Measurements from ENCODE around the gene NFIA. TPM values are rescaled to one million over a fixed set of nuclear protein-coding genes. Genes with fewer than 3 reads are reported as not detected.
A peak's percentile ranks its signal among the peaks of the same experiment; 100 is the strongest.

The NFIA gene
- total and polyA plus RNA-seq, 2 of the 13 experiments (the other 11 are each of a cell fraction or from before 2014, with no cell fraction given) = 14.7 to 28.5 TPM

- H3K79me2 ChIP-seq (ENCODE audit: insufficient read depth, low read length) = no peaks in the 10 kb centered on the region
- 97% methylated on average over 11 of the region's 11 CpGs for WGBS (ENCODE audit: low lambda C conversion rate)
- no peaks in the 10 kb centered on the region for H3K9me3 ChIP-seq (ENCODE audit: low read length)
- H3K27ac ChIP-seq (ENCODE audit: extremely low read length, insufficient read depth, low read length) = no peak overlapping the region
- ATAC-seq (no peak), DNase-seq (ENCODE audit: low spot score) (no peak), FAIRE-seq (no peak)
- CTCF ChIA-PET (ENCODE audit: low intra/inter-chr PET ratio, low total read pairs) = no interaction called here
- intact Hi-C loops (cut with micrococcal nuclease; ENCODE audit: unreplicated experiment) = no loop called here
- peaks cover 14% of the 10 kb centered on the region for H3K4me1 ChIP-seq (ENCODE audit: insufficient read depth, low read length)
- peaks cover 7 to 65% of the 10 kb centered on the region in 2 experiments; a peak in 4 of 5 replicates for H3K36me3 ChIP-seq (replicated peaks in 1 of 2; ENCODE audit: control insufficient read depth in 1 of 2, insufficient read depth in 2 of 2, low read length in 2 of 2)
- POLR2A ChIA-PET = no interaction called here
- H3K9ac ChIP-seq (ENCODE audit: insufficient read depth, low read depth, low read length) = no peak overlapping the region
- TF ChIP-seq RBM22 (optimal IDR thresholded peaks at IDR 0.05; ENCODE audit: low read length) (peak; percentile 32), ADNP (CRISPR knock-in tag; IDR thresholded peaks at IDR 0.05) (no peak), SYNCRIP (IDR thresholded peaks at IDR 0.05; ENCODE audit: insufficient read depth, low read depth, low read length) (no peak)
- in situ Hi-C loops (cut with HindIII; ENCODE audit: extremely low pct_ligation_motif_present, low pct_unique_long_range_greater_than_20kb) = no loop called here
- H2AFZ ChIP-seq (ENCODE audit: low read length) = no peak overlapping the region
- no peaks in the 10 kb centered on the region for H4K20me1 ChIP-seq (ENCODE audit: insufficient read depth, low read length)
- no peaks in the 10 kb centered on the region for H3K27me3 ChIP-seq (ENCODE audit: control insufficient read depth in 1 of 2, insufficient read depth in 2 of 2, low read length in 2 of 2)
- H3K4me3 ChIP-seq (replicated peaks in 1 of 3; ENCODE audit: insufficient read depth in 1 of 3, low read depth in 2 of 3, low read length in 3 of 3) = no peak overlapping the region
- no TSS peak for BruUV-seq (replicated peaks)
- no peak overlapping the region for H3K4me2 ChIP-seq (ENCODE audit: low read depth, low read length)
These were observed 359.4 kb downstream of the NFIA start for GRCh38 chr1:61441723-61442262.

GRCh38 chr1:61442544-61442943 lies 360.2 kb downstream of the NFIA start:
- FAIRE-seq (no peak), DNase-seq (ENCODE audit: low spot score) (no peak), ATAC-seq (no peak)
- Histone ChIP-seq H3K9me3 (ENCODE audit: low read length) (no peaks in the 10 kb centered on the region), H4K20me1 (ENCODE audit: insufficient read depth, low read length) (no peaks in the 10 kb centered on the region), H3K9ac (ENCODE audit: insufficient read depth, low read depth, low read length) (no peak overlapping the region), H3K27me3 (ENCODE audit: control insufficient read depth in 1 of 2, insufficient read depth in 2 of 2, low read length in 2 of 2) (no peaks in the 10 kb centered on the region), H2AFZ (ENCODE audit: low read length) (no peak overlapping the region), H3K4me2 (ENCODE audit: low read depth, low read length) (no peak overlapping the region), H3K4me1 (ENCODE audit: insufficient read depth, low read length) (peaks cover 14% of the 10 kb centered on the region), H3K4me3 (replicated peaks in 1 of 3; ENCODE audit: insufficient read depth in 1 of 3, low read depth in 2 of 3, low read length in 3 of 3) (no peak overlapping the region), H3K36me3 (replicated peaks in 1 of 2; ENCODE audit: control insufficient read depth in 1 of 2, insufficient read depth in 2 of 2, low read length in 2 of 2) (peaks cover 7 to 58% of the 10 kb centered on the region in 2 experiments; a peak in 4 of 5 replicates), H3K27ac (ENCODE audit: extremely low read length, insufficient read depth, low read length) (no peak overlapping the region), H3K79me2 (ENCODE audit: insufficient read depth, low read length) (no peaks in the 10 kb centered on the region)
- BruUV-seq (replicated peaks) = no TSS peak
- CTCF ChIA-PET (ENCODE audit: low intra/inter-chr PET ratio, low total read pairs) = no interaction called here
- in situ Hi-C loops (cut with HindIII; ENCODE audit: extremely low pct_ligation_motif_present, low pct_unique_long_range_greater_than_20kb) = no loop called here
- WGBS (ENCODE audit: low lambda C conversion rate) = 97% methylated on average over 2 of the region's 2 CpGs
- intact Hi-C loops (cut with micrococcal nuclease; ENCODE audit: unreplicated experiment) = no loop called here
- POLR2A ChIA-PET = no interaction called here
- TF ChIP-seq RAD51 (IDR thresholded peaks at IDR 0.05; ENCODE audit: borderline replicate concordance) (no peak), ZNF501 (CRISPR knock-in tag; IDR thresholded peaks at IDR 0.05) (no peak), ARID4A (CRISPR knock-in tag; IDR thresholded peaks at IDR 0.05; ENCODE audit: borderline replicate concordance) (no peak), POLR2AphosphoS5 (IDR thresholded peaks at IDR 0.05; ENCODE audit: low read depth, low read length) (no peak), MATR3 (CRISPR knock-in tag; IDR thresholded peaks at IDR 0.05) (no peak), NR3C1 (CRISPR knock-in tag; IDR thresholded peaks at IDR 0.05) (no peak), PHF5A (CRISPR knock-in tag; IDR thresholded peaks at IDR 0.05; ENCODE audit: low read depth, unreplicated experiment) (no peak), ZNF530 (CRISPR knock-in tag; IDR thresholded peaks at IDR 0.05; ENCODE audit: low read depth) (no peak)
- TF ChIP-seq, protein P1, sequence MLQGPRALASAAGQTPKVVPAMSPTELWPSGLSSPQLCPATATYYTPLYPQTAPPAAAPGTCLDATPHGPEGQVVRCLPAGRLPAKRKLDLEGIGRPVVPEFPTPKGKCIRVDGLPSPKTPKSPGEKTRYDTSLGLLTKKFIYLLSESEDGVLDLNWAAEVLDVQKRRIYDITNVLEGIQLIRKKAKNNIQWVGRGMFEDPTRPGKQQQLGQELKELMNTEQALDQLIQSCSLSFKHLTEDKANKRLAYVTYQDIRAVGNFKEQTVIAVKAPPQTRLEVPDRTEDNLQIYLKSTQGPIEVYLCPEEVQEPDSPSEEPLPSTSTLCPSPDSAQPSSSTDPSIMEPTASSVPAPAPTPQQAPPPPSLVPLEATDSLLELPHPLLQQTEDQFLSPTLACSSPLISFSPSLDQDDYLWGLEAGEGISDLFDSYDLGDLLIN (CRISPR knock-in tag; IDR thresholded peaks at IDR 0.05; ENCODE audit: borderline replicate concordance) = no peak
